ENCODE results near the gene TSPAN13. TPM values are rescaled to one million over a fixed set of nuclear protein-coding genes. Genes with fewer than 3 reads are reported as not detected.

The TSPAN13 gene
- total and polyA plus RNA-seq, 2 of the 8 experiments (the other 6 are each of a cell fraction or from before 2014, with no cell fraction given) = 15.3 to 28.1 TPM

DNA sequence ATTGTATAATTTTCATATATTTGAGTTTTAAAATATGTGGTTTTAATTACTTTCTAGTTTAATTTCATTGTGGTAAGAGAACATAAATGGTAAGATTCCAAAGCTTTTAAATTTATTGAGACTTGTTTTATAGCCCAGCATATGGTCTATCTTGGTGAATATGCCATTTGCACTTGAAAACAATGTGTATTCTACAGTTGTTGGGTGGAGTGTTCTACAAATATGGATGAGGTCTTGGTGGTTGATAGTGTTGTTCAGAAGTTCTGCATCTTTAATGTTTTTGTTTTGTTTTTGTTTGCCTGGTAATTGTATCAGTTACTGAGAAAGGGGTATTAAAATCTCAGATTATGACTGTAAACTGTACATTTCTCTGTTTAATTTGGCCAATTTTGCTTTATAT is 37.6 kb upstream of the TSPAN13 start (continued):
- no peak for TF ChIP-seq ZNF274 (IDR thresholded peaks at IDR 0.05; ENCODE audit: borderline replicate concordance, extremely low read depth, low read length)
- TF ChIP-seq CHD2 (IDR thresholded peaks at IDR 0.05; ENCODE audit: low read length) = no peak
- no peak for TF ChIP-seq HDAC2 (IDR thresholded peaks at IDR 0.05; ENCODE audit: borderline replicate concordance in 1 of 2, low read depth in 2 of 2, low read length in 2 of 2)
- TF ChIP-seq KDM5A (IDR thresholded peaks at IDR 0.05; ENCODE audit: low read length) = no peak
- TF ChIP-seq, protein P1, sequence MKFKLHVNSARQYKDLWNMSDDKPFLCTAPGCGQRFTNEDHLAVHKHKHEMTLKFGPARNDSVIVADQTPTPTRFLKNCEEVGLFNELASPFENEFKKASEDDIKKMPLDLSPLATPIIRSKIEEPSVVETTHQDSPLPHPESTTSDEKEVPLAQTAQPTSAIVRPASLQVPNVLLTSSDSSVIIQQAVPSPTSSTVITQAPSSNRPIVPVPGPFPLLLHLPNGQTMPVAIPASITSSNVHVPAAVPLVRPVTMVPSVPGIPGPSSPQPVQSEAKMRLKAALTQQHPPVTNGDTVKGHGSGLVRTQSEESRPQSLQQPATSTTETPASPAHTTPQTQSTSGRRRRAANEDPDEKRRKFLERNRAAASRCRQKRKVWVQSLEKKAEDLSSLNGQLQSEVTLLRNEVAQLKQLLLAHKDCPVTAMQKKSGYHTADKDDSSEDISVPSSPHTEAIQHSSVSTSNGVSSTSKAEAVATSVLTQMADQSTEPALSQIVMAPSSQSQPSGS (IDR thresholded peaks at IDR 0.05; ENCODE audit: low read length) = no peak
